ENCODE data around the gene FBXO8. TPM values are rescaled to one million over a fixed set of nuclear protein-coding genes. Genes with fewer than 3 reads are reported as not detected.
"Not testable (repeated sequence)": the region's sequence is repeated elsewhere in the genome, so short reads cannot be mapped to it uniquely, and the experiment has no call there.

FBXO8 gene
- total RNA-seq, 1 donor from 2014 or later = 31.5 TPM

GRCh38 chr4:174284487-174284886 lies 1.0 kb upstream of the FBXO8 start:
- peak in 1 of 2 donors; percentile 1 for DNase-seq (ENCODE audit: low read depth in 2 of 2)

GRCh38 chr4:174282836-174283506 lies 496 bp downstream of the FBXO8 start:
- peak; percentile 95 to 97 for DNase-seq (ENCODE audit: low read depth in 2 of 2)

- DNase-seq (ENCODE audit: low read depth in 2 of 2) = no peak
Observed at GRCh38 chr4:174281901-174282300, 1.6 kb downstream of the FBXO8 start.

- DNase-seq (ENCODE audit: low read depth in 2 of 2) = no peak
Observed at GRCh38 chr4:174281182-174281737, 2.2 kb downstream of the FBXO8 start.

GRCh38 chr4:174279433-174280155 lies 3.9 kb downstream of the FBXO8 start:
- no peak for DNase-seq (ENCODE audit: low read depth in 2 of 2)

GRCh38 chr4:174278467-174278866 lies 5.0 kb downstream of the FBXO8 start:
- no peak for DNase-seq (ENCODE audit: low read depth in 2 of 2)

- no peak for DNase-seq (ENCODE audit: low read depth in 2 of 2)
Observed at GRCh38 chr4:174277433-174277832, 6.0 kb downstream of the FBXO8 start.

GRCh38 chr4:174275101-174275500 lies 8.4 kb downstream of the FBXO8 start:
- no peak for DNase-seq (ENCODE audit: low read depth in 2 of 2)

- no peak for DNase-seq (ENCODE audit: low read depth in 2 of 2)
Observed at GRCh38 chr4:174274436-174274835, 9.0 kb downstream of the FBXO8 start.

GRCh38 chr4:174273930-174274329 lies 9.5 kb downstream of the FBXO8 start:
- no peak for DNase-seq (ENCODE audit: low read depth in 2 of 2)

GRCh38 chr4:174266416-174266815 lies 17.1 kb downstream of the FBXO8 start:
- no peak for DNase-seq (ENCODE audit: low read depth in 2 of 2)

- DNase-seq (ENCODE audit: low read depth in 2 of 2) = no peak
Observed at GRCh38 chr4:174265916-174266315, 17.6 kb downstream of the FBXO8 start.

GRCh38 chr4:174263445-174263736 lies 20.1 kb downstream of the FBXO8 start:
- DNase-seq (ENCODE audit: low read depth in 2 of 2) = no peak

- DNase-seq (ENCODE audit: low read depth in 2 of 2) = no peak
Observed at GRCh38 chr4:174262624-174263444, 20.6 kb downstream of the FBXO8 start.

- not testable (repeated sequence) for DNase-seq (ENCODE audit: low read depth in 2 of 2)
Observed at GRCh38 chr4:174261432-174261831, 22.0 kb downstream of the FBXO8 start.

- DNase-seq (ENCODE audit: low read depth in 2 of 2) = peak in 1 of 2 donors; percentile 4
Observed at GRCh38 chr4:174260099-174260498, 23.4 kb downstream of the FBXO8 start.

- no peak for DNase-seq (ENCODE audit: low read depth in 2 of 2)
Observed at GRCh38 chr4:174259580-174259979, 23.9 kb downstream of the FBXO8 start.

- DNase-seq (ENCODE audit: low read depth in 2 of 2) = peak in 1 of 2 donors; percentile 4
Observed at GRCh38 chr4:174256277-174256713, 27.2 kb downstream of the FBXO8 start.

- no peak for DNase-seq (ENCODE audit: low read depth in 2 of 2)
Observed at GRCh38 chr4:174255786-174256185, 27.7 kb downstream of the FBXO8 start.

- DNase-seq (ENCODE audit: low read depth in 2 of 2) = no peak
Observed at GRCh38 chr4:174255374-174255773, 28.1 kb downstream of the FBXO8 start.

- DNase-seq (ENCODE audit: low read depth in 2 of 2) = no peak
Observed at GRCh38 chr4:174254613-174255012, 28.9 kb downstream of the FBXO8 start.

GRCh38 chr4:174252412-174252811 lies 31.1 kb downstream of the FBXO8 start:
- DNase-seq (ENCODE audit: low read depth in 2 of 2) = no peak
